Smooth muscle cell (in vitro differentiated cells): ENCODE measurements around the gene GET3. TPM values are rescaled to one million over a fixed set of nuclear protein-coding genes. Genes with fewer than 3 reads are reported as not detected.
"Not testable (repeated sequence)": the region's sequence is repeated elsewhere in the genome, so short reads cannot be mapped to it uniquely, and the experiment has no call there.

ENCODE experiments used
- DNase-seq: peaks from one replicate; lab custom pipeline; 2025; ENCODE audit not compliant: unreplicated experiment; lab: John Stamatoyannopoulos, UW
- H2AFZ ChIP-seq: fragments of 200-600 bp; sonication (generic); 2 replicates; pipeline ENCODE4 v1.6.0; 2016; ENCODE audit warnings: antibody characterized with exemption, low read depth, mild to moderate bottlenecking
- H3F3A ChIP-seq: fragments of 200-600 bp; sonication (generic); 2 replicates; pipeline ENCODE4 v1.6.0; 2017; ENCODE audit warnings: antibody characterized with exemption, low read depth
- H3K27ac ChIP-seq: fragments of 200-600 bp; sonication (generic); 2 replicates; pipeline ENCODE4 v1.5.1; 2016; ENCODE audit warnings: low read depth, mild to moderate bottlenecking
- H3K27me3 ChIP-seq: fragments of 200-600 bp; sonication (generic); 2 replicates; pipeline ENCODE4 v1.6.1; 2016; ENCODE audit warnings: low read depth, mild to moderate bottlenecking
- H3K36me3 ChIP-seq: fragments of 200-600 bp; sonication (generic); 2 replicates; pipeline ENCODE4 v1.5.1; 2016; ENCODE audit warnings: low read depth
- H3K4me1 ChIP-seq: fragments of 200-600 bp; sonication (generic); 2 replicates; pipeline ENCODE4 v1.5.1; 2016; ENCODE audit warnings: low read depth
- H3K4me2 ChIP-seq: fragments of 200-600 bp; sonication (generic); 2 replicates; pipeline ENCODE4 v1.6.0; 2016; ENCODE audit warnings: mild to moderate bottlenecking
- H3K4me3 ChIP-seq: fragments of 200-600 bp; sonication (generic); 2 replicates; pipeline ENCODE4 v1.5.1; 2016; ENCODE audit warnings: mild to moderate bottlenecking
- H3K79me2 ChIP-seq: fragments of 200-600 bp; sonication (generic); 2 replicates; pipeline ENCODE4 v1.6.0; 2016; ENCODE audit warnings: low read depth, mild to moderate bottlenecking
- H3K9ac ChIP-seq: fragments of 200-600 bp; sonication (generic); 2 replicates; pipeline ENCODE4 v1.6.0; 2016; ENCODE audit warnings: low read depth
- H3K9me3 ChIP-seq: fragments of 200-600 bp; sonication (generic); replicated peaks from 2 replicates; pipeline ENCODE4 v1.5.1; 2016; ENCODE audit warnings: low read depth
- H4K20me1 ChIP-seq: fragments of 200-600 bp; sonication (generic); 2 replicates; pipeline ENCODE4 v1.6.0; 2016; ENCODE audit warnings: low read depth
- CTCF ChIP-seq: fragments of 200-600 bp; sonication (generic); IDR thresholded peaks from 2 replicates; pipeline ENCODE4 v1.5.1; 2017; ENCODE audit warnings: borderline replicate concordance, mild to moderate bottlenecking, antibody characterized with exemption; ENCODE audit not compliant: insufficient read depth, poor library complexity, severe bottlenecking
- WGBS: methylation state at CpG from one replicate; pipeline ENCODE4 v1.1.7; 2016; ENCODE audit warnings: low lambda C conversion rate; 5-methylcytosine and 5-hydroxymethylcytosine counted together
- microRNA-seq: library from miRNA; unstranded; fragments of <30 nt; microRNA quantifications from one replicate; pipeline ENCODE4, GENCODE V29; 2016; ENCODE audit warnings: borderline number of aligned reads
- polyA plus RNA-seq: library from polyadenylated mRNA; unstranded; fragments of >200 nt; fragmentation: Nextera tagmentation; extraction: Ambion mirVana; gene quantifications from 2 replicates; pipeline ENCODE4 v1.2.1, GENCODE V29; 2016
- small RNA-seq: library from RNA; depleted of rRNA; stranded (forward); fragments of <200 nt; gene quantifications from one replicate; pipeline ENCODE3, GENCODE V24; 2014
- total RNA-seq: library from RNA; depleted of rRNA; stranded (reverse); fragments of >200 nt; gene quantifications from 2 replicates; pipeline ENCODE4 v1.2.3, GENCODE V29; 2014

The GET3 gene
- total and polyA plus RNA-seq, 2 experiments from 2014 or later, result 51.4 to 99.6 TPM

- H3K79me2 ChIP-seq, result peaks cover 25% of the 10 kb centered on the region
- WGBS, result 6% methylated on average over 18 of the region's 18 CpGs
- no peak overlapping the region for H3K9ac ChIP-seq
- H3K27me3 ChIP-seq, result no peaks in the 10 kb centered on the region
- no peaks in the 10 kb centered on the region for H3K9me3 ChIP-seq
- H3K4me1 ChIP-seq, result peaks cover 5% of the 10 kb centered on the region
- H3K27ac ChIP-seq, result peak overlapping the region; percentile 96
- no peak overlapping the region for H3K4me3 ChIP-seq
- H3K4me2 ChIP-seq, result peak overlapping the region; percentile 47
- peaks cover 30% of the 10 kb centered on the region for H4K20me1 ChIP-seq
- TF ChIP-seq CTCF, result peak; percentile 85
- H3F3A ChIP-seq, result peaks cover 25% of the 10 kb centered on the region
- no peak for DNase-seq
- no peaks in the 10 kb centered on the region for H3K36me3 ChIP-seq
- H2AFZ ChIP-seq, result no peak overlapping the region
These were observed 59.1 kb downstream of the GET3 start for GRCh38 chr19:12796146-12797071.

- WGBS, result 97% methylated on average over 6 of the region's 6 CpGs
- Histone ChIP-seq H3K4me2 (no peak overlapping the region), H3K79me2 (peaks cover 17% of the 10 kb centered on the region), H3K4me1 (peaks cover 6% of the 10 kb centered on the region), H3K27ac (no peak overlapping the region), H3K36me3 (no peaks in the 10 kb centered on the region), H3F3A (peaks cover 19% of the 10 kb centered on the region), H2AFZ (no peak overlapping the region), H3K9me3 (no peaks in the 10 kb centered on the region), H4K20me1 (peaks cover 22% of the 10 kb centered on the region), H3K4me3 (no peak overlapping the region), H3K27me3 (no peaks in the 10 kb centered on the region), H3K9ac (no peak overlapping the region)
- no peak for DNase-seq
- no peak for TF ChIP-seq CTCF
These were observed 59.9 kb downstream of the GET3 start for GRCh38 chr19:12797141-12797587.

DNA sequence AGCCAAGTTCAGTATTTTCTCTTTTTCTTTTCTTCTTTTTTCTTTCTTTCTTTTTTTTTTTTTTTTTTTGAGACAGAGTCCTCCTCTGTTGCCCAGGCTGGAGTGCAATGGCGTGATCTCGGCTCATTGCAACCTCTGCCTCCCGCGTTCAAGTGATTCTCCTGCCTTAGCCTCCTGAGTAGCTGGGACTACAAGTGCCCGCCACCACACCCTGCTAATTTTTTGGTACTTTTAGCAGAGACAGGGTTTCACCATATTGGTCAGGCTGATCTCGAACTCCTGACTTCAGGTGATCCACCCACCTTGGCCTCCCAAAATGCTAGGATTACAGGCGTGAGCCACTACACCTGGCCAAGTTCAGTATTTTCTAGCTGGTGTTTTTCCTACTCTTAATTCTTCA is 60.3 kb downstream of the GET3 start:
- not testable (repeated sequence) for DNase-seq, H3K4me2 ChIP-seq, H3K9me3 ChIP-seq, H3K27ac ChIP-seq, H3K9ac ChIP-seq, H3K27me3 ChIP-seq, H3K4me3 ChIP-seq, H2AFZ ChIP-seq, H3K36me3 ChIP-seq
- H3K79me2 ChIP-seq, result peaks cover 13% of the 10 kb centered on the region
- 98% methylated on average over 7 of the region's 7 CpGs for WGBS
- H4K20me1 ChIP-seq, result peaks cover 18% of the 10 kb centered on the region
- H3K4me1 ChIP-seq, result peaks cover 11% of the 10 kb centered on the region
- peaks cover 14% of the 10 kb centered on the region for H3F3A ChIP-seq

Small RNAs within 50 kb of the gene (microRNA-seq; reads per million reads assigned to microRNA genes)
- not detected for gene MIR5684

Small RNAs within 50 kb of the gene (small RNA-seq; reads per million reads assigned to genes)
- gene MIR5684, result not detected
- gene SNORD41, result 914 reads per million, percentile 100 among the genes with 10 or more reads in this experiment

Other genes with a start within 250 kb of the GET3 start
- gene ZNF564, start 186.0 kb upstream of the GET3 start, total RNA-seq, result 6.5 and 6.9 TPM in 2 replicates
- gene ZNF564, start 186.0 kb upstream of the GET3 start, polyA plus RNA-seq, result 2.8 and 3.6 TPM in 2 replicates
- gene ZNF490, start 126.7 kb upstream of the GET3 start, total RNA-seq, result 3.8 and 7.1 TPM in 2 replicates
- 1.1 and 1.4 TPM in 2 replicates for gene ZNF490, start 126.7 kb upstream of the GET3 start, polyA plus RNA-seq
- gene ZNF791, start 126.6 kb upstream of the GET3 start, total RNA-seq, result 17.4 and 25.9 TPM in 2 replicates
- 15.3 and 20.6 TPM in 2 replicates for gene ZNF791, start 126.6 kb upstream of the GET3 start, polyA plus RNA-seq
- gene MAN2B1, start 70.8 kb upstream of the GET3 start, total RNA-seq, result 69.2 and 77.9 TPM in 2 replicates
- gene MAN2B1, start 70.8 kb upstream of the GET3 start, polyA plus RNA-seq, result 46.1 and 51.0 TPM in 2 replicates
- 4.8 and 12.4 TPM in 2 replicates for gene WDR83, start 70.7 kb upstream of the GET3 start, total RNA-seq
- gene WDR83, start 70.7 kb upstream of the GET3 start, polyA plus RNA-seq, result 21.6 TPM in 2 replicates
- 44.0 and 67.6 TPM in 2 replicates for gene DHPS, start 55.6 kb upstream of the GET3 start, total RNA-seq
- 43.9 and 57.3 TPM in 2 replicates for gene DHPS, start 55.6 kb upstream of the GET3 start, polyA plus RNA-seq
- not detected in 2 replicates for gene GNG14, start 49.5 kb upstream of the GET3 start, total RNA-seq
- 2.0 TPM in 1 of 2 replicates, not detected in the other for gene GNG14, start 49.5 kb upstream of the GET3 start, polyA plus RNA-seq
- 9.1 and 9.5 TPM in 2 replicates for gene FBXW9, start 40.9 kb upstream of the GET3 start, total RNA-seq
- 16.7 and 17.3 TPM in 2 replicates for gene FBXW9, start 40.9 kb upstream of the GET3 start, polyA plus RNA-seq
- 43.0 and 45.4 TPM in 2 replicates for gene TNPO2, start 13.6 kb upstream of the GET3 start, total RNA-seq
- gene TNPO2, start 13.6 kb upstream of the GET3 start, polyA plus RNA-seq, result 8.7 and 10.7 TPM in 2 replicates
- gene TRIR, start 2.8 kb upstream of the GET3 start, total RNA-seq, result 156 and 171 TPM in 2 replicates
- gene TRIR, start 2.8 kb upstream of the GET3 start, polyA plus RNA-seq, result 191 and 212 TPM in 2 replicates
- gene BEST2, start 14.3 kb downstream of the GET3 start, total RNA-seq, result not detected in 2 replicates
- gene BEST2, start 14.3 kb downstream of the GET3 start, polyA plus RNA-seq, result 0.30 TPM in 1 of 2 replicates, not detected in the other
- 16.7 and 20.5 TPM in 2 replicates for gene HOOK2, start 38.1 kb downstream of the GET3 start, total RNA-seq
- gene HOOK2, start 38.1 kb downstream of the GET3 start, polyA plus RNA-seq, result 14.6 and 48.3 TPM in 2 replicates
- 687 and 756 TPM in 2 replicates for gene JUNB, start 54.0 kb downstream of the GET3 start, total RNA-seq
- gene JUNB, start 54.0 kb downstream of the GET3 start, polyA plus RNA-seq, result 1,281 and 1,575 TPM in 2 replicates
- 351 and 400 TPM in 2 replicates for gene PRDX2, start 64.3 kb downstream of the GET3 start, total RNA-seq
- gene PRDX2, start 64.3 kb downstream of the GET3 start, polyA plus RNA-seq, result 371 and 391 TPM in 2 replicates
- gene THSD8, start 64.6 kb downstream of the GET3 start, total RNA-seq, result not detected in 2 replicates
- gene THSD8, start 64.6 kb downstream of the GET3 start, polyA plus RNA-seq, result 8.0 and 10.1 TPM in 2 replicates
- 8.7 and 15.7 TPM in 2 replicates for gene RNASEH2A, start 69.1 kb downstream of the GET3 start, total RNA-seq
- 34.8 and 34.9 TPM in 2 replicates for gene RNASEH2A, start 69.1 kb downstream of the GET3 start, polyA plus RNA-seq
- gene RTBDN, start 97.1 kb downstream of the GET3 start, total RNA-seq, result 4.6 TPM in 1 of 2 replicates, not detected in the other
- gene RTBDN, start 97.1 kb downstream of the GET3 start, polyA plus RNA-seq, result 1.7 TPM in 1 of 2 replicates, not detected in the other
- 0.99 and 3.2 TPM in 2 replicates for gene MAST1, start 101.0 kb downstream of the GET3 start, total RNA-seq
- 2.0 and 2.7 TPM in 2 replicates for gene MAST1, start 101.0 kb downstream of the GET3 start, polyA plus RNA-seq
- 19.5 and 26.3 TPM in 2 replicates for gene DNASE2, start 144.0 kb downstream of the GET3 start, total RNA-seq
- gene DNASE2, start 144.0 kb downstream of the GET3 start, polyA plus RNA-seq, result 44.9 and 48.1 TPM in 2 replicates
- gene KLF1, start 149.7 kb downstream of the GET3 start, total RNA-seq, result not detected in 2 replicates
- gene KLF1, start 149.7 kb downstream of the GET3 start, polyA plus RNA-seq, result 0.09 TPM in 1 of 2 replicates, not detected in the other
- gene GCDH, start 153.7 kb downstream of the GET3 start, total RNA-seq, result 9.7 and 17.4 TPM in 2 replicates
- 10.9 and 15.3 TPM in 2 replicates for gene GCDH, start 153.7 kb downstream of the GET3 start, polyA plus RNA-seq
- 0.90 and 1.4 TPM in 2 replicates for gene SYCE2, start 181.8 kb downstream of the GET3 start, total RNA-seq
- 0.91 and 2.9 TPM in 2 replicates for gene SYCE2, start 181.8 kb downstream of the GET3 start, polyA plus RNA-seq
- gene FARSA, start 196.2 kb downstream of the GET3 start, total RNA-seq, result 28.6 and 46.1 TPM in 2 replicates
- gene FARSA, start 196.2 kb downstream of the GET3 start, polyA plus RNA-seq, result 86.9 and 94.0 TPM in 2 replicates
- 800 and 956 TPM in 2 replicates for gene CALR, start 201.1 kb downstream of the GET3 start, total RNA-seq
- 640 and 833 TPM in 2 replicates for gene CALR, start 201.1 kb downstream of the GET3 start, polyA plus RNA-seq
- 74.4 and 97.1 TPM in 2 replicates for gene RAD23A, start 208.4 kb downstream of the GET3 start, total RNA-seq
- 176 and 191 TPM in 2 replicates for gene RAD23A, start 208.4 kb downstream of the GET3 start, polyA plus RNA-seq
- 51.5 and 51.6 TPM in 2 replicates for gene GADD45GIP1, start 219.7 kb downstream of the GET3 start, total RNA-seq
- 152 and 153 TPM in 2 replicates for gene GADD45GIP1, start 219.7 kb downstream of the GET3 start, polyA plus RNA-seq
- gene DAND5, start 232.1 kb downstream of the GET3 start, total RNA-seq, result not detected in 2 replicates
- gene DAND5, start 232.1 kb downstream of the GET3 start, polyA plus RNA-seq, result 0.18 TPM in 1 of 2 replicates, not detected in the other